GM19328 (cell line): ENCODE data around the gene FGD5.

Experiments
- ATAC-seq: cut with Tn5 transposase; IDR thresholded peaks from one replicate; pipeline ENCODE4 v1.9.1; 2021; ENCODE audit warnings: mild to moderate bottlenecking, moderate library complexity; ENCODE audit not compliant: unreplicated experiment

Gene FGD5

GRCh38 chr3:14823910-14824629 lies 5.3 kb downstream of the FGD5 start:
- ATAC-seq = no peak

- no peak for ATAC-seq
Observed at GRCh38 chr3:14824646-14825045, 5.9 kb downstream of the FGD5 start.

GRCh38 chr3:14826069-14826468 lies 7.3 kb downstream of the FGD5 start:
- ATAC-seq = no peak

- ATAC-seq = no peak
Observed at GRCh38 chr3:14827776-14828175, 9.0 kb downstream of the FGD5 start.

- no peak for ATAC-seq
Observed at GRCh38 chr3:14829811-14830210, 11.0 kb downstream of the FGD5 start.

- ATAC-seq = no peak
Observed at GRCh38 chr3:14831916-14832450, 13.2 kb downstream of the FGD5 start.

- no peak for ATAC-seq
Observed at GRCh38 chr3:14832975-14833722, 14.4 kb downstream of the FGD5 start.

- ATAC-seq = no peak
Observed at GRCh38 chr3:14834121-14834520, 15.4 kb downstream of the FGD5 start.

- ATAC-seq = no peak
Observed at GRCh38 chr3:14834807-14835466, 16.2 kb downstream of the FGD5 start.

- no peak for ATAC-seq
Observed at GRCh38 chr3:14836049-14836468, 17.3 kb downstream of the FGD5 start.

- ATAC-seq = no peak
Observed at GRCh38 chr3:14837186-14837877, 18.6 kb downstream of the FGD5 start.

- no peak for ATAC-seq
Observed at GRCh38 chr3:14837878-14838258, 19.1 kb downstream of the FGD5 start.

GRCh38 chr3:14839236-14839635 lies 20.5 kb downstream of the FGD5 start:
- ATAC-seq = no peak

GRCh38 chr3:14841836-14842235 lies 23.1 kb downstream of the FGD5 start:
- ATAC-seq = no peak

- no peak for ATAC-seq
Observed at GRCh38 chr3:14842277-14842676, 23.5 kb downstream of the FGD5 start.

GRCh38 chr3:14843321-14843720 lies 24.6 kb downstream of the FGD5 start:
- no peak for ATAC-seq

- ATAC-seq = no peak
Observed at GRCh38 chr3:14844386-14845170, 25.8 kb downstream of the FGD5 start.

GRCh38 chr3:14845180-14845579 lies 26.4 kb downstream of the FGD5 start:
- no peak for ATAC-seq

GRCh38 chr3:14845826-14846225 lies 27.1 kb downstream of the FGD5 start:
- no peak for ATAC-seq

- ATAC-seq = no peak
Observed at GRCh38 chr3:14846226-14846880, 27.6 kb downstream of the FGD5 start.
